ENCODE measurements around the gene GABRG3. TPM values are rescaled to one million over a fixed set of nuclear protein-coding genes. Genes with fewer than 3 reads are reported as not detected.

Gene GABRG3
- total RNA-seq, 2 experiments from 2014 or later = not detected

DNA sequence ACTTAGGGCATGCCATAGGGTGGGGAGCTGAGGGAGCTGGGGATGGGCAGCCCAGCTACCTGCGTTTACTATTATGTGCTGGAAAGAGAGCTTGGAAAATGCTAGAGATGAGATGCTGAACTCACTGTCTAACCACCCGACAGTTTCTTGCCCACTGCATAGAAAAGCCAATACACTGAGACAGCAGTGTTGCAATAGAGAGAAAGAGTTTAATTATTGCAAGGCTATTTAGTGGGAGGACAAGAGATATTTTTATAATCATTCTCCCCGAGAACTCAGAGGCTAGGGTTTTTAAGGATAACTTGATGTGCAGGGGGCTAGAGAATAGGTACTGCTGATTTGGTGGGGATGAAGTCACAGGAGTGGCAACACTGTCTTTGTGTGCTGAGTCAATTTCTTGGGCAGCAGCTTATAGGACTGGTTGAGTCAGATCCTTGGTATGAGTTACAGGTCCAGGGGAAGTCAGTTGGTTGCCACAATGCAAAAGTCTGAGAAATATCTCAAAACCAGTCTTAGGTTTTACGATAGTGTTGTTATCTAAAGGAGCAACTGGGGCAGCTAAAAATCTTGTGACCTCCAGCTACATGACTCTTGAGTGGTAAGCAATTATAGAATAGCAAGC lies 205.9 kb downstream of the GABRG3 start:
- H3K27me3 Mint-ChIP-seq = no peaks in the 10 kb centered on the region
- TF ChIP-seq, protein P1, sequence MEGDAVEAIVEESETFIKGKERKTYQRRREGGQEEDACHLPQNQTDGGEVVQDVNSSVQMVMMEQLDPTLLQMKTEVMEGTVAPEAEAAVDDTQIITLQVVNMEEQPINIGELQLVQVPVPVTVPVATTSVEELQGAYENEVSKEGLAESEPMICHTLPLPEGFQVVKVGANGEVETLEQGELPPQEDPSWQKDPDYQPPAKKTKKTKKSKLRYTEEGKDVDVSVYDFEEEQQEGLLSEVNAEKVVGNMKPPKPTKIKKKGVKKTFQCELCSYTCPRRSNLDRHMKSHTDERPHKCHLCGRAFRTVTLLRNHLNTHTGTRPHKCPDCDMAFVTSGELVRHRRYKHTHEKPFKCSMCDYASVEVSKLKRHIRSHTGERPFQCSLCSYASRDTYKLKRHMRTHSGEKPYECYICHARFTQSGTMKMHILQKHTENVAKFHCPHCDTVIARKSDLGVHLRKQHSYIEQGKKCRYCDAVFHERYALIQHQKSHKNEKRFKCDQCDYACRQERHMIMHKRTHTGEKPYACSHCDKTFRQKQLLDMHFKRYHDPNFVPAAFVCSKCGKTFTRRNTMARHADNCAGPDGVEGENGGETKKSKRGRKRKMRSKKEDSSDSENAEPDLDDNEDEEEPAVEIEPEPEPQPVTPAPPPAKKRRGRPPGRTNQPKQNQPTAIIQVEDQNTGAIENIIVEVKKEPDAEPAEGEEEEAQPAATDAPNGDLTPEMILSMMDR (IDR thresholded peaks at IDR 0.05) = no peak
- DNase-seq (no peak), ATAC-seq (ENCODE audit: poor library complexity) (no peak)
- Histone ChIP-seq H3K9me3 (ENCODE audit: control insufficient read depth in 1 of 2, insufficient read depth in 1 of 2, low read length in 2 of 2) (peaks cover 12 to 27% of the 10 kb centered on the region in 2 experiments), H3K36me3 (ENCODE audit: insufficient read depth, low read length) (no peaks in the 10 kb centered on the region), H3K27ac (ENCODE audit: low read depth in 1 of 2, low read length in 2 of 2) (no peak overlapping the region), H3K4me3 (ENCODE audit: low read length) (no peak overlapping the region), H3K27me3 (ENCODE audit: control insufficient read depth in 1 of 2, insufficient read depth in 2 of 2, low read length in 2 of 2) (no peaks in the 10 kb centered on the region), H3K4me1 (ENCODE audit: insufficient read depth, low read length) (no peaks in the 10 kb centered on the region)
- ChIA-PET POLR2A (no interaction called here), CTCF (no interaction called here)
- H3K36me3 Mint-ChIP-seq (ENCODE audit: low read depth) = no peaks in the 10 kb centered on the region
- H3K9me3 Mint-ChIP-seq = peaks cover 23% of the 10 kb centered on the region
- H3K4me1 Mint-ChIP-seq (ENCODE audit: low read depth) = no peaks in the 10 kb centered on the region
- no peak overlapping the region for H3K27ac Mint-ChIP-seq
- no peak overlapping the region for H3K4me3 Mint-ChIP-seq
- intact Hi-C loops (cut with DNase I, micrococcal nuclease) = no loop called here

DNA sequence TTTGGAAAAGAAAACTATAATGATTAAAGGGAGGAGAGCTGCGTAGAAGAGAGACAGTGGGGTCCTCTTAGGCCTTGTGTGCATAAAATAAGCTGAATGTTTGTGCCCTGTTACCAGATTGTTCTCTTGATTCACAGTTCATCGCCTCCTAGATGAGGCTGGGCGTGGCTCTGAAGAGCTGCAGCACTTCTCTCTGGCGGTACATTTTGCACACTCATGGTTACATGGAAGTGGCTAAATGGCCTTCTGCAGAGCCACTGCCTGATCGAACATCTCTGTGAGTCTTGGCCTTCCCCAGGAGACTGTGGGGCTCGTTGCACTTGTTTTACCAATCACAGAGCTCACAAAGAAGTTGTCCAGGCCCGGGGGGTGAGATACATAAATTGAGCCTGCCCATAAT lies 208.8 kb downstream of the GABRG3 start:
- DNase-seq = no peak
- Mint-ChIP-seq H3K27me3 (no peaks in the 10 kb centered on the region), H3K4me1 (ENCODE audit: low read depth) (no peaks in the 10 kb centered on the region), H3K36me3 (ENCODE audit: low read depth) (no peaks in the 10 kb centered on the region), H3K4me3 (no peak overlapping the region), H3K27ac (no peak overlapping the region), H3K9me3 (peaks cover 18% of the 10 kb centered on the region)
- intact Hi-C loops (cut with DNase I, micrococcal nuclease) = no loop called here
- Histone ChIP-seq H3K27ac (ENCODE audit: low read depth in 1 of 2, low read length in 2 of 2) (no peak overlapping the region), H3K27me3 (ENCODE audit: control insufficient read depth in 1 of 2, insufficient read depth in 2 of 2, low read length in 2 of 2) (no peaks in the 10 kb centered on the region), H3K4me3 (ENCODE audit: low read length) (no peak overlapping the region), H3K9me3 (ENCODE audit: control insufficient read depth in 1 of 2, insufficient read depth in 1 of 2, low read length in 2 of 2) (peaks cover 12 to 23% of the 10 kb centered on the region in 2 experiments), H3K4me1 (ENCODE audit: insufficient read depth, low read length) (no peaks in the 10 kb centered on the region), H3K36me3 (ENCODE audit: insufficient read depth, low read length) (no peaks in the 10 kb centered on the region)
- TF ChIP-seq, protein P1 (IDR thresholded peaks at IDR 0.05) = no peak
- ATAC-seq (ENCODE audit: poor library complexity) = no peak
- POLR2A ChIA-PET = no interaction called here
- CTCF ChIA-PET = no interaction called here

DNA sequence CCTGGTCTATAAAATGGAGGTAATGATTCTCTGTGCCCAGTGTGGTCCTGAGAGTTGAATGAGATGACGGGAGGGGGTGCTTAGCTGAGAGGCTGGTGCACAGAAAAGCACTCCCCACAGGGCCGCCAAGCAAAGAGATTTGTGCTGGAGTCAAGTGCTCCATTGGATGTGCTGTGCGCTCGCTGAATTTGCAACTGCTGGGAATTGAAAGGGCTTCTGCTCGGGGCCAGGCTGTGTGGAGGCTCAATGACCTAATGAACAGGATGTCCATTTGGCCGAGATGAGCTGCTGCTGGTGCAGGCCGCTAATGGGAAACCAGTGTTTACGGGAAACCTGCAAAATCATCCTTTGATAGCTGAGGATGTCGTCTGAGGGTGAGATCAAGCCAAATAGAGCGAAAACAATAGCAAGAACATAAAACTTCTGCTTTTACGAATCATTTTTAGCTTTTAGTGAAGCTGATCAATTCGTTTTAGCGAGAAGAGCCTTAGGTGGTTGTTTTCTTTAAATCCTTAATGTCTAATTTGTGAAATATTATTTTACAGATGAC lies 211.7 kb downstream of the GABRG3 start:
- Histone ChIP-seq H3K27me3 (ENCODE audit: control insufficient read depth in 1 of 2, insufficient read depth in 2 of 2, low read length in 2 of 2) (no peaks in the 10 kb centered on the region), H3K9me3 (ENCODE audit: control insufficient read depth in 1 of 2, insufficient read depth in 1 of 2, low read length in 2 of 2) (peaks cover 0 to 7% of the 10 kb centered on the region in 2 experiments), H3K27ac (ENCODE audit: low read depth in 1 of 2, low read length in 2 of 2) (no peak overlapping the region), H3K36me3 (ENCODE audit: insufficient read depth, low read length) (no peaks in the 10 kb centered on the region), H3K4me1 (ENCODE audit: insufficient read depth, low read length) (no peaks in the 10 kb centered on the region), H3K4me3 (ENCODE audit: low read length) (no peak overlapping the region)
- Mint-ChIP-seq H3K4me1 (ENCODE audit: low read depth) (no peaks in the 10 kb centered on the region), H3K27me3 (no peaks in the 10 kb centered on the region), H3K4me3 (no peak overlapping the region), H3K36me3 (ENCODE audit: low read depth) (no peaks in the 10 kb centered on the region), H3K27ac (no peak overlapping the region), H3K9me3 (peaks cover 20% of the 10 kb centered on the region)
- CTCF ChIA-PET = no interaction called here
- intact Hi-C loops (cut with DNase I, micrococcal nuclease) = no loop called here
- DNase-seq (no peak), ATAC-seq (ENCODE audit: poor library complexity) (no peak)
- TF ChIP-seq, protein P1 (IDR thresholded peaks at IDR 0.05) = no peak
- POLR2A ChIA-PET = no interaction called here

All from CD4-positive, alpha-beta T cell (primary cell).